K562 (cell line): ENCODE measurements around the gene USH2A. TPM values are rescaled to one million over a fixed set of nuclear protein-coding genes. Genes with fewer than 3 reads are reported as not detected.

Source experiments
- ATAC-seq: fragments of 200-7000 bp; cut with Tn5 transposase; 3 replicates; pipeline ENCODE4 v1.9.1; 2020; ENCODE audit warnings: moderate library complexity
- BruUV-seq: library from RNA; stranded (reverse); fragments of 400-500 nt; replicated peaks from 2 replicates; lab custom pipeline; 2021; lab: Mats Ljungman, UMichigan
- CTCF ChIA-PET: fragments of 300-600 bp; formaldehyde crosslinking; extraction: SDS; loops from one replicate; lab custom pipeline; 2021; ENCODE audit warnings: low intra/inter-chr PET ratio; lab: Yijun Ruan, JAX
- POLR2A ChIA-PET: fragments of 300-600, 350-650 bp; sonication (Branson Sonifier 250); formaldehyde crosslinking; extraction: SDS; loops from one replicate; lab custom pipeline; 2021; ENCODE audit warnings: antibody characterized with exemption, inconsistent platforms; lab: Yijun Ruan, JAX
- DNase-seq, 4 experiments: peaks; one replicate each; pipeline versions ENCODE4 v3.0.0 to v3.0.0-alpha.2; 2011 to 2018; ENCODE audit warnings: low spot score in 3 of 4, mixed read lengths in 3 of 4; ENCODE audit errors: extremely low read depth in 1 of 4
- FAIRE-seq: peaks from 2 replicates; lab custom pipeline; 2011; peaks lifted over from hg19 to GRCh38; lab: Jason Lieb, UNC
- H2AFZ ChIP-seq: 2 replicates; pipeline ENCODE4 v1.6.0; 2011; ENCODE audit warnings: low read depth, low read length, control low read depth, inconsistent platforms
- H3K27ac ChIP-seq: fragments of 200-600 bp; 3 replicates; pipeline ENCODE4 v1.8.0; 2011; ENCODE audit warnings: low read depth, mild to moderate bottlenecking, control low read depth, inconsistent platforms, low read length, moderate library complexity, mixed read lengths; ENCODE audit errors: extremely low read depth
- H3K27me3 ChIP-seq, 2 experiments: fragments of 300-600 bp in 1 of 2; 2 replicates in 1 of 2; 3 replicates in 1 of 2; pipeline versions ENCODE4 v1.6.0 to v1.8.0; 2011; ENCODE audit warnings: inconsistent platforms in 2 of 2, low read length in 2 of 2, mild to moderate bottlenecking in 1 of 2, mixed read lengths in 1 of 2, moderate library complexity in 1 of 2; ENCODE audit not compliant: control insufficient read depth in 2 of 2, insufficient read depth in 2 of 2
- H3K36me3 ChIP-seq: fragments of 300-600 bp; 3 replicates; pipeline ENCODE4 v1.8.0; 2011; ENCODE audit warnings: mild to moderate bottlenecking, low read length, inconsistent platforms; ENCODE audit not compliant: control insufficient read depth, insufficient read depth
- H3K4me1 ChIP-seq, 2 experiments: fragments of 200-600 bp in 1 of 2; replicated peaks in 1 of 2; 2 replicates in 1 of 2; 3 replicates in 1 of 2; pipeline versions ENCODE4 v1.5.1 to v1.8.0; 2011; ENCODE audit warnings: inconsistent platforms in 2 of 2, low read length in 2 of 2, mild to moderate bottlenecking in 1 of 2, mixed read lengths in 1 of 2, moderate library complexity in 1 of 2; ENCODE audit not compliant: control insufficient read depth in 2 of 2, insufficient read depth in 2 of 2
- H3K4me2 ChIP-seq: 2 replicates; pipeline ENCODE4 v1.6.1; 2011; ENCODE audit warnings: low read length, control low read depth, inconsistent platforms, mixed read lengths; ENCODE audit not compliant: insufficient read depth
- H3K4me3 ChIP-seq: fragments of 200-600 bp; sonication (generic), shearing (Covaris generic); 2 replicates; pipeline ENCODE4 v1.5.1; 2016; ENCODE audit warnings: control low read depth, inconsistent platforms
- H3K79me2 ChIP-seq: fragments of 200-600 bp; 3 replicates; pipeline ENCODE4 v1.8.0; 2011; ENCODE audit warnings: low read length, inconsistent platforms; ENCODE audit not compliant: control insufficient read depth, insufficient read depth
- H3K9ac ChIP-seq, 2 experiments: 2 replicates each; pipeline versions ENCODE4 v1.6.0 to v1.6.1; 2011; ENCODE audit warnings: low read depth in 2 of 2, low read length in 2 of 2, control low read depth in 1 of 2, inconsistent platforms in 1 of 2, mild to moderate bottlenecking in 1 of 2, mixed read lengths in 1 of 2; ENCODE audit not compliant: insufficient read depth in 1 of 2
- H3K9me1 ChIP-seq: one replicate; pipeline ENCODE4 v1.6.0; 2011; ENCODE audit warnings: inconsistent platforms, mild to moderate bottlenecking, low read length, moderate library complexity; ENCODE audit not compliant: control insufficient read depth, insufficient read depth
- H3K9me3 ChIP-seq: replicated peaks from 2 replicates; pipeline ENCODE4 v1.5.1; 2011; ENCODE audit warnings: low read depth, low read length, inconsistent platforms; ENCODE audit not compliant: control insufficient read depth, insufficient read depth
- H4K20me1 ChIP-seq: replicated peaks from 2 replicates; pipeline ENCODE4 v1.6.1; 2011; ENCODE audit warnings: low read length, inconsistent platforms, mixed read lengths; ENCODE audit not compliant: control insufficient read depth, insufficient read depth
- ASH1L ChIP-seq: fragments of 450-650 bp; IDR thresholded peaks from 2 replicates; pipeline ENCODE4 v1.6.1; 2018; ENCODE audit warnings: borderline replicate concordance, mild to moderate bottlenecking, low read depth; ENCODE audit not compliant: partially characterized antibody
- CAMTA2 ChIP-seq: fragments of 250-450 bp; sonication (Bioruptor Pico); conservative IDR thresholded peaks from 2 replicates; pipeline ENCODE4 v1.5.1; 2022
- CUX1 ChIP-seq: fragments of 200-800 bp; sonication (Bioruptor generic); IDR thresholded peaks from 2 replicates; pipeline ENCODE4 v1.6.1; 2016; ENCODE audit warnings: missing genetic modification characterization, missing compliant biosample characterization
- ESRRB ChIP-seq: fragments of 250-450 bp; sonication (Bioruptor Pico); IDR thresholded peaks from 2 replicates; pipeline ENCODE4 v1.5.0; 2020; ENCODE audit warnings: mild to moderate bottlenecking, moderate library complexity, borderline replicate concordance
- HDAC1 ChIP-seq, 2 experiments: fragments of 450-650 bp; IDR thresholded peaks; 2 replicates each; pipeline ENCODE4 v1.6.1; 2016 to 2017; ENCODE audit warnings: inconsistent platforms in 1 of 2, mild to moderate bottlenecking in 1 of 2, moderate library complexity in 1 of 2
- HIVEP1 ChIP-seq: fragments of 250-450 bp; sonication (Bioruptor Pico); IDR thresholded peaks from 2 replicates; pipeline ENCODE4 v1.4.0; 2020; ENCODE audit warnings: mild to moderate bottlenecking
- MCM2 ChIP-seq: fragments of 450-650 bp; IDR thresholded peaks from 2 replicates; pipeline ENCODE4 v1.6.1; 2017; ENCODE audit warnings: low read depth, mild to moderate bottlenecking
- NCOA6 ChIP-seq: fragments of 450-650 bp; IDR thresholded peaks from 2 replicates; pipeline ENCODE4 v1.6.1; 2017; ENCODE audit warnings: mild to moderate bottlenecking
- SFPQ ChIP-seq: fragments of 200-400 bp; formaldehyde crosslinking; IDR thresholded peaks from 2 replicates; pipeline ENCODE4 v1.6.1; 2017; ENCODE audit warnings: mild to moderate bottlenecking, low read depth, low read length, moderate library complexity
- SNAPC5 ChIP-seq: fragments of 250-450 bp; sonication (Bioruptor Pico); IDR thresholded peaks from 2 replicates; pipeline ENCODE4 v1.8.0; 2021; ENCODE audit warnings: moderate library complexity, mild to moderate bottlenecking, inconsistent platforms
- ZFP91 ChIP-seq: sonication (generic); formaldehyde crosslinking; IDR thresholded peaks from 2 replicates; pipeline ENCODE4 v1.8.0; 2022; ENCODE audit warnings: mild to moderate bottlenecking, missing genetic modification reagents
- ZKSCAN1 ChIP-seq: fragments of 150-350 bp; IDR thresholded peaks from 2 replicates; pipeline ENCODE4 v1.6.1; 2016; ENCODE audit warnings: low read depth, low read length
- ZNF24 ChIP-seq: fragments of 450-650 bp; IDR thresholded peaks from 2 replicates; pipeline ENCODE4 v1.6.1; 2016
- WGBS: fragments of 100-300 bp; shearing (Covaris generic); methylation state at CpG from one replicate; pipeline ENCODE4 v1.1.6; 2016; ENCODE audit warnings: low coverage, mixed read lengths; ENCODE audit not compliant: insufficient coverage; ENCODE audit errors: missing lambda C conversion rate; 5-methylcytosine and 5-hydroxymethylcytosine counted together
- in situ Hi-C: fragments of 300-500 bp; cut with MboI; formaldehyde crosslinking; loops from 4 replicates; pipeline ENCODE4 v1.15.0; 2018; ENCODE audit warnings: inconsistent platforms, mixed read lengths
- intact Hi-C: fragments of 100-400 bp; cut with micrococcal nuclease; formaldehyde crosslinking; loops from 2 replicates; pipeline ENCODE4 v1.14.2; 2022
- polyA plus RNA-seq, 8 experiments: library from polyadenylated mRNA; depleted of rRNA in 4 of 8; stranded (reverse) in 5 of 8; unstranded in 3 of 8; fragments of >200 nt; fragmentation: Nextera tagmentation in 2 of 8; fragmentation: Illumina TruSeq in 1 of 8; extraction: Ambion mirVana in 2 of 8; extraction: Trizol in 1 of 8; gene quantifications; 2 replicates each; pipeline versions ENCODE4 v1.2.1 to v1.2.3, GENCODE V29; 2011 to 2014; ENCODE audit warnings: inconsistent platforms in 1 of 8, missing spikeins in 1 of 8
- total RNA-seq, 7 experiments: library from RNA; depleted of rRNA in 6 of 7; stranded (reverse); fragments of >200 nt in 6 of 7; fragmentation: Illumina TruSeq in 2 of 7; extraction: Trizol in 2 of 7; gene quantifications; 2 replicates each; pipeline versions ENCODE4 v1.2.1 to v1.2.3, GENCODE V29; 2011 to 2021; ENCODE audit warnings: low replicate concordance in 1 of 7

Gene USH2A
- total and polyA plus RNA-seq, 9 of the 15 experiments (the other 6 are each of a cell fraction or from before 2014, with no cell fraction given), result under 0.01 TPM; not detected in 7

- Histone ChIP-seq H2AFZ (no peak overlapping the region), H3K27ac (no peak overlapping the region), H3K9me3 (no peaks in the 10 kb centered on the region; the same call in none of the 2 replicates), H3K36me3 (no peaks in the 10 kb centered on the region), H3K9me1 (no peaks in the 10 kb centered on the region), H3K79me2 (no peaks in the 10 kb centered on the region), H3K4me2 (no peak overlapping the region), H3K9ac (no peak overlapping the region), H3K4me3 (no peak overlapping the region), H3K27me3 (no peaks in the 10 kb centered on the region), H3K4me1 (no peaks in the 10 kb centered on the region), H4K20me1 (no peaks in the 10 kb centered on the region)
- POLR2A ChIA-PET, result no interaction called here
- WGBS, result 0% methylated on average over 4 of the region's 4 CpGs
- CTCF ChIA-PET, result no interaction called here
- intact Hi-C loops (no loop called here), in situ Hi-C loops (no loop called here)
- no peak for ATAC-seq
- BruUV-seq, result no TSS peak
- no peak for DNase-seq
- FAIRE-seq, result no peak
- TF ChIP-seq HDAC1 (IDR thresholded peaks at IDR 0.05), result no peak
- no peak for TF ChIP-seq ZFP91
- TF ChIP-seq ESRRB (CRISPR knock-in tag), result no peak
- no peak for TF ChIP-seq HIVEP1
- TF ChIP-seq SFPQ, result no peak
- no peak for TF ChIP-seq ZNF24
- no peak for TF ChIP-seq NCOA6
- TF ChIP-seq MCM2, result no peak
- no peak for TF ChIP-seq ZKSCAN1
- TF ChIP-seq ASH1L, result no peak
- TF ChIP-seq CUX1, result no peak
- TF ChIP-seq SNAPC5, result no peak
- TF ChIP-seq CAMTA2 (CRISPR knock-in tag), result no peak
These were observed 199.8 kb downstream of the USH2A start for GRCh38 chr1:216223486-216223885.
